Memory B cell (primary cell): Measurements from ENCODE around the gene ST3GAL2.
"Not testable (repeated sequence)": the region's sequence is repeated elsewhere in the genome, so short reads cannot be mapped to it uniquely, and the experiment has no call there.

ENCODE experiments used
- ATAC-seq: fragments of 150-1000 bp; cut with Tn5 transposase; 2 replicates; pipeline ENCODE4 v1.10.0; 2021; ENCODE audit warnings: low read depth, mild to moderate bottlenecking, moderate library complexity
- DNase-seq, 2 donors: peaks; one replicate each; pipeline ENCODE4 v3.0.0; 2022; ENCODE audit warnings: low spot score in 2 of 2
- H3K27ac Mint-ChIP-seq: one replicate; pipeline ENCODE4 v1.8.0; 2022; ENCODE audit warnings: mild to moderate bottlenecking, moderate library complexity, mixed read lengths
- H3K27me3 Mint-ChIP-seq: one replicate; pipeline ENCODE4 v1.8.0; 2022; ENCODE audit warnings: mixed read lengths
- H3K36me3 Mint-ChIP-seq: one replicate; pipeline ENCODE4 v1.8.0; 2022; ENCODE audit warnings: mild to moderate bottlenecking, mixed read lengths
- H3K4me1 Mint-ChIP-seq: one replicate; pipeline ENCODE4 v1.8.0; 2022; ENCODE audit warnings: mixed read lengths
- H3K4me3 Mint-ChIP-seq: one replicate; pipeline ENCODE4 v1.8.0; 2022; ENCODE audit warnings: mild to moderate bottlenecking, moderate library complexity, mixed read lengths
- H3K9me3 Mint-ChIP-seq: one replicate; pipeline ENCODE4 v1.8.0; 2022; ENCODE audit warnings: mixed read lengths

ST3GAL2 gene

GRCh38 chr16:70399381-70399780 is 39.5 kb downstream of the ST3GAL2 start:
- Mint-ChIP-seq H3K36me3 (peaks cover 9% of the 10 kb centered on the region), H3K27me3 (peaks cover 7% of the 10 kb centered on the region), H3K4me1 (peaks cover 15% of the 10 kb centered on the region), H3K4me3 (no peak overlapping the region), H3K27ac (no peak overlapping the region), H3K9me3 (no peaks in the 10 kb centered on the region)
- ATAC-seq (no peak), DNase-seq (no peak)

GRCh38 chr16:70398177-70398743 is 40.6 kb downstream of the ST3GAL2 start:
- no peak overlapping the region for H3K27ac Mint-ChIP-seq
- no peak overlapping the region for H3K4me3 Mint-ChIP-seq
- peaks cover 7% of the 10 kb centered on the region for H3K4me1 Mint-ChIP-seq
- no peaks in the 10 kb centered on the region for H3K9me3 Mint-ChIP-seq
- H3K27me3 Mint-ChIP-seq: peaks cover 7% of the 10 kb centered on the region
- peaks cover 9% of the 10 kb centered on the region for H3K36me3 Mint-ChIP-seq
- DNase-seq (no peak), ATAC-seq (no peak)

GRCh38 chr16:70396246-70396904 is 42.5 kb downstream of the ST3GAL2 start:
- DNase-seq: no peak
- Mint-ChIP-seq H3K27ac (no peak overlapping the region), H3K27me3 (peaks cover 1% of the 10 kb centered on the region), H3K9me3 (no peaks in the 10 kb centered on the region), H3K4me3 (no peak overlapping the region), H3K36me3 (peaks cover 6% of the 10 kb centered on the region), H3K4me1 (peaks cover 2% of the 10 kb centered on the region)
- no peak for ATAC-seq

GRCh38 chr16:70395345-70395901 is 43.5 kb downstream of the ST3GAL2 start:
- ATAC-seq (peak; percentile 75), DNase-seq (peak; percentile 51 to 56)
- Mint-ChIP-seq H3K27me3 (no peaks in the 10 kb centered on the region), H3K9me3 (no peaks in the 10 kb centered on the region), H3K36me3 (peaks cover 6% of the 10 kb centered on the region), H3K4me1 (no peaks in the 10 kb centered on the region), H3K4me3 (no peak overlapping the region), H3K27ac (no peak overlapping the region)

- Mint-ChIP-seq H3K36me3 (peaks cover 4% of the 10 kb centered on the region), H3K4me3 (no peak overlapping the region), H3K4me1 (no peaks in the 10 kb centered on the region), H3K9me3 (no peaks in the 10 kb centered on the region), H3K27me3 (no peaks in the 10 kb centered on the region), H3K27ac (no peak overlapping the region)
- ATAC-seq (no peak), DNase-seq (no peak)
These were observed 44.0 kb downstream of the ST3GAL2 start for GRCh38 chr16:70394853-70395252.

GRCh38 chr16:70393662-70394061 is 45.2 kb downstream of the ST3GAL2 start:
- no peak overlapping the region for H3K27ac Mint-ChIP-seq

GRCh38 chr16:70392606-70393005 is 46.3 kb downstream of the ST3GAL2 start:
- no peak overlapping the region for H3K27ac Mint-ChIP-seq
- ATAC-seq: no peak
- H3K36me3 Mint-ChIP-seq: peaks cover 3% of the 10 kb centered on the region

More at GRCh38 chr16:70393662-70394061, 45.2 kb downstream of the ST3GAL2 start:
- H3K36me3 Mint-ChIP-seq: peaks cover 1% of the 10 kb centered on the region
- no peaks in the 10 kb centered on the region for H3K4me1 Mint-ChIP-seq
- no peak for ATAC-seq
- DNase-seq: no peak
- no peak overlapping the region for H3K4me3 Mint-ChIP-seq
- no peaks in the 10 kb centered on the region for H3K9me3 Mint-ChIP-seq
- H3K27me3 Mint-ChIP-seq: no peaks in the 10 kb centered on the region

GRCh38 chr16:70391881-70392481 is 46.9 kb downstream of the ST3GAL2 start:
- no peaks in the 10 kb centered on the region for H3K9me3 Mint-ChIP-seq
- DNase-seq (no peak), ATAC-seq (no peak)
- no peak overlapping the region for H3K4me3 Mint-ChIP-seq
- no peaks in the 10 kb centered on the region for H3K4me1 Mint-ChIP-seq
- no peak overlapping the region for H3K27ac Mint-ChIP-seq
- H3K27me3 Mint-ChIP-seq: no peaks in the 10 kb centered on the region
- peaks cover 3% of the 10 kb centered on the region for H3K36me3 Mint-ChIP-seq

More at GRCh38 chr16:70392606-70393005, 46.3 kb downstream of the ST3GAL2 start:
- no peaks in the 10 kb centered on the region for H3K9me3 Mint-ChIP-seq
- H3K4me3 Mint-ChIP-seq: no peak overlapping the region
- no peak for DNase-seq
- no peaks in the 10 kb centered on the region for H3K27me3 Mint-ChIP-seq
- no peaks in the 10 kb centered on the region for H3K4me1 Mint-ChIP-seq

GRCh38 chr16:70391446-70391845 is 47.5 kb downstream of the ST3GAL2 start:
- Mint-ChIP-seq H3K4me1 (no peaks in the 10 kb centered on the region), H3K27me3 (no peaks in the 10 kb centered on the region), H3K27ac (no peak overlapping the region), H3K36me3 (peaks cover 3% of the 10 kb centered on the region), H3K9me3 (no peaks in the 10 kb centered on the region), H3K4me3 (no peak overlapping the region)
- no peak for DNase-seq
- ATAC-seq: no peak

- ATAC-seq (no peak), DNase-seq (no peak)
- H3K27me3 Mint-ChIP-seq: no peaks in the 10 kb centered on the region
- H3K4me3 Mint-ChIP-seq: no peak overlapping the region
- no peak overlapping the region for H3K27ac Mint-ChIP-seq
- no peaks in the 10 kb centered on the region for H3K9me3 Mint-ChIP-seq
- peaks cover 3% of the 10 kb centered on the region for H3K36me3 Mint-ChIP-seq
- H3K4me1 Mint-ChIP-seq: no peaks in the 10 kb centered on the region
These were observed 48.1 kb downstream of the ST3GAL2 start for GRCh38 chr16:70390774-70391173.

GRCh38 chr16:70388006-70388680 is 50.8 kb downstream of the ST3GAL2 start:
- DNase-seq (no peak), ATAC-seq (no peak)
- Mint-ChIP-seq H3K4me1 (no peaks in the 10 kb centered on the region), H3K4me3 (no peak overlapping the region), H3K36me3 (peaks cover 6% of the 10 kb centered on the region), H3K9me3 (no peaks in the 10 kb centered on the region), H3K27ac (no peak overlapping the region), H3K27me3 (no peaks in the 10 kb centered on the region)

- H3K4me1 Mint-ChIP-seq, ATAC-seq, H3K9me3 Mint-ChIP-seq, H3K36me3 Mint-ChIP-seq, H3K4me3 Mint-ChIP-seq, H3K27ac Mint-ChIP-seq, DNase-seq, H3K27me3 Mint-ChIP-seq: not testable (repeated sequence)
These were observed 52.5 kb downstream of the ST3GAL2 start for GRCh38 chr16:70386289-70386986.

- Mint-ChIP-seq H3K36me3 (peaks cover 6% of the 10 kb centered on the region), H3K4me1 (peaks cover 4% of the 10 kb centered on the region), H3K27ac (no peak overlapping the region), H3K27me3 (no peaks in the 10 kb centered on the region), H3K4me3 (no peak overlapping the region), H3K9me3 (no peaks in the 10 kb centered on the region)
- no peak for DNase-seq
- no peak for ATAC-seq
These were observed 55.4 kb downstream of the ST3GAL2 start for GRCh38 chr16:70383421-70383960.
